Cardiac fibroblast (primary cell): Measurements from ENCODE around the gene TAS2R14.

Experiments used
- DNase-seq, 2 donors: peaks; one replicate each; pipeline versions ENCODE4 v3.0.0 to v3.0.0-alpha.2; 2010; ENCODE audit warnings: low read depth in 2 of 2
- H3K4me3 ChIP-seq, 2 donors: replicated peaks in 1 of 2; 1 replicate in 1 of 2; 2 replicates in 1 of 2; pipeline ENCODE4 v1.5.1; 2011; ENCODE audit warnings: low read depth in 2 of 2, low read length in 2 of 2, mild to moderate bottlenecking in 2 of 2, moderate library complexity in 1 of 2
- CTCF ChIP-seq: IDR thresholded peaks from one replicate; pipeline ENCODE4 v1.5.1; 2011; ENCODE audit warnings: low read depth, mild to moderate bottlenecking, low read length, inconsistent platforms

Gene TAS2R14

GRCh38 chr12:10900530-10900929, 38.5 kb downstream of the TAS2R14 start:
- DNase-seq = no peak
- H3K4me3 ChIP-seq = no peak overlapping the region
- TF ChIP-seq CTCF = no peak

GRCh38 chr12:10896854-10897253, 42.2 kb downstream of the TAS2R14 start:
- DNase-seq = no peak
- no peak overlapping the region for H3K4me3 ChIP-seq
- no peak for TF ChIP-seq CTCF

- no peak for DNase-seq
- no peak overlapping the region for H3K4me3 ChIP-seq
- no peak for TF ChIP-seq CTCF
Measured at GRCh38 chr12:10891937-10892336, 47.1 kb downstream of the TAS2R14 start.

GRCh38 chr12:10889226-10889625, 49.8 kb downstream of the TAS2R14 start:
- no peak overlapping the region for H3K4me3 ChIP-seq
- TF ChIP-seq CTCF = no peak
- no peak for DNase-seq
